WI38 (cell line): ENCODE results near the gene MACROD2.

Experiments used
- H3K4me3 ChIP-seq: 2 replicates; pipeline ENCODE4 v1.5.1; 2011; ENCODE audit warnings: low read depth, mild to moderate bottlenecking, control low read depth, low read length
- TF ChIP-seq, protein P1 (sequence below): IDR thresholded peaks from 2 replicates; pipeline ENCODE4 v1.5.1; 2012; ENCODE audit warnings: low read depth, mild to moderate bottlenecking, control low read depth, low read length

The MACROD2 gene

DNA sequence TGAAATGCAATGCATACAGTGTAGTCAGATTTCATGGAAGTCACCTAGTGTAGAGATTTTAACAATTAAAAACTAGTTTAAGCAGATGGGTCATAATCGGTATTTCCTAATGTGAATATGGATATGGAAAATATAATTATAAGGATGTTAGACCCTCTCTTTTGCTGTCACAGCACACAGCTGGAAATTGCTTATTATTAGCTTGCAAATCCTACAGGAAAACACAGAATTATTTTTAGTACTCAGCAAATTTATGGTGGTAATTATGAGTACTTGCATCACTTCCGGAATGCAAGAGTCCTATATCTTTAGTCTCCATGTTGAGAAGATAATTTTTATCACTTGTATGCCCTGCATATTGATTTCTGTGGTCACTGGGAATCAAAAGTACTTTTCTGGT, 1584.4 kb downstream of the MACROD2 start:
- no peak overlapping the region for H3K4me3 ChIP-seq
- TF ChIP-seq, protein P1, sequence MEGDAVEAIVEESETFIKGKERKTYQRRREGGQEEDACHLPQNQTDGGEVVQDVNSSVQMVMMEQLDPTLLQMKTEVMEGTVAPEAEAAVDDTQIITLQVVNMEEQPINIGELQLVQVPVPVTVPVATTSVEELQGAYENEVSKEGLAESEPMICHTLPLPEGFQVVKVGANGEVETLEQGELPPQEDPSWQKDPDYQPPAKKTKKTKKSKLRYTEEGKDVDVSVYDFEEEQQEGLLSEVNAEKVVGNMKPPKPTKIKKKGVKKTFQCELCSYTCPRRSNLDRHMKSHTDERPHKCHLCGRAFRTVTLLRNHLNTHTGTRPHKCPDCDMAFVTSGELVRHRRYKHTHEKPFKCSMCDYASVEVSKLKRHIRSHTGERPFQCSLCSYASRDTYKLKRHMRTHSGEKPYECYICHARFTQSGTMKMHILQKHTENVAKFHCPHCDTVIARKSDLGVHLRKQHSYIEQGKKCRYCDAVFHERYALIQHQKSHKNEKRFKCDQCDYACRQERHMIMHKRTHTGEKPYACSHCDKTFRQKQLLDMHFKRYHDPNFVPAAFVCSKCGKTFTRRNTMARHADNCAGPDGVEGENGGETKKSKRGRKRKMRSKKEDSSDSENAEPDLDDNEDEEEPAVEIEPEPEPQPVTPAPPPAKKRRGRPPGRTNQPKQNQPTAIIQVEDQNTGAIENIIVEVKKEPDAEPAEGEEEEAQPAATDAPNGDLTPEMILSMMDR, result no peak

GRCh38 chr20:15582146-15582760, 1586.9 kb downstream of the MACROD2 start:
- TF ChIP-seq, protein P1, result no peak

DNA sequence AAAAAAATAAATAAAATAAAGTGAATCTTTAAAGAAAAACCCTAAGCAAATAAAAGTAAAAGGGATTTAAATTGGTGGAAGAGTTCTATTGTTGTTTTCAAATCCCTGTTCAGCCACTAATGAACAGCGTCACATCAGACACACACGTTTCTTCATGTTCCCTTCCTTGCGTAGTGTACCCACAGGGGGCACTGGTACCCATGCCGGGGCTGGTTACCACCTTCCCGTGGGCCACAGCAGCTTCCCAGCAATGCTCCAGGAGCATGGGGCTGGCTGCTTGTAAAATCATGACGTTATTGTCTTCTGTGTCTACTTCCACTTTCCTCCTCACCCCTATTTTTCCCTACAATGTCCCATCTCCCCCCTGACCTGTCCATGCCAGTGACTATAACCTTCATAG, 1589.2 kb downstream of the MACROD2 start:
- no peak overlapping the region for H3K4me3 ChIP-seq
- TF ChIP-seq, protein P1, result no peak

More at GRCh38 chr20:15582146-15582760, 1586.9 kb downstream of the MACROD2 start:
- no peak overlapping the region for H3K4me3 ChIP-seq

DNA sequence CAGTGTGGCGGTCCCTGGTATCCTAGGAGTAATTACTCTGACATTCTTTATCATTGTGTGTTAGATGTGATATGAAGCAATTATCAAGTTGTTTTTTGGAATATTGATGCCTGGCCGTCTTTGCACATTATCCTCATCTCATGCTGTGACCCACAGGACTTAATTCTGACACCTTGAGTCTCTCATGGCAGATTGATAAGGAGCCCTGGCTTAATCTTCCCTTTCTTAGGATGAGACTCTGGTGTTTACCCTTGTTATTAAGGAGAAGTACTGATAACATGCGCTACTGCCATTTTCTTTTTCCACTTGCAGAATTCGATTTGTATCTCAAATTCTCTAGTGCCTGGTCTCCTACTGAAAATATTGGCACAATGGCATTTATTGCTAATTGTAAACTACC, 1597.8 kb downstream of the MACROD2 start:
- H3K4me3 ChIP-seq, result no peak overlapping the region
- TF ChIP-seq, protein P1, result no peak

DNA sequence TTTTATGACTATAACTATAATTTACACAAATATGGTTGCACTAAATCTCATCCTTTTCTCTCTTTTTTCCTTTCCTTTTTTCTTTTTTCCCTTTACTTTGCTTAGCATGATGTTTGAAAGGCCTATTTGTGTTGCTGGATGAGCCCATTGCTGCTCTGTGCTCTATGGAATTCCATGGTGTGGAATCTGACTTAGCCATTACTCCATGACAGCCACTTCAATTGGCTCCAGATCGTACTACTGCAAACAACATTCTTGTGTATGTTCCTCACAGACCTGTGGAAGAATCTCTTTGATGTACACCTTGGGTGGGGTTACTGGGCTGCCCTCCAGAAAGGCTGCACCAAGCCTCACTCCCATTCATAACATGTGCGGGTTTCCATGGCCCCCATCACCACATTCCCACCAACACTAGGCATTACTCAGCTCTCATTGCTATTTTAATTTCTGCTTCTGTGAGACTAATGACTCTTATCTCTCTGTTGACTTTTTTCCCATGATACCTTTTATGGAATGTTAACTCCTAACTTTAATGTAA, 1598.9 kb downstream of the MACROD2 start:
- TF ChIP-seq, protein P1, result no peak
- H3K4me3 ChIP-seq, result no peak overlapping the region

DNA sequence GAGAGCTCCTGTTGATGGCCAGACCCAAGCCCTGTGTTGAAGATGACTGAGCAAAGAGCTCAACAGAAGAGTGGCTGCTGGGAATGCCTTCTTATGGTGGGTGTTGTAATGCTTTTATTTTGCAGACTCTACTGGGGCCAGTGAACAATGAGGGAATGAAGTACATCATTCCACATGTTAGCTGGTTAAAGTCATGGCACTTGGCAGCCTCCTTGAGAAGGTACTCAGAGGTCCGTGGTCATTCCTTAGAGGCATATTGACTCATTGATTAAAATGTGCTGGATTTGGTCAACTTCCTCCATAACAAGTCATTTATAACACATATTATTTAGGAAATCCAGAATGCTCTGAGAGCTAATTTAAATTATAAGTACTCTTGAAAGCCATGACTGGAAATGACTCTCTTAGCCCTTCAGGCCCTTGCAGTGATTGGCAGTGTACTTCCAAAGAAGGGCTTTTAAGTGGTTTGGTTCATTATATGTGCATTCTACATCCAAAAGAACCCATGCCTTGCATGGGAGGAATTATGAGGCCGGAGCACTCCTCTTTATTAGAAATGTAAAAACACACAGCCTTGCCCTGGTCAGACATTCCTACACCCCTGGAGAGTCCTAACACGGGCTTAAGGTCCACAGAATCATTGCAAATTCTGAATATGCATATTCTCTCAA, 1601.0 kb downstream of the MACROD2 start:
- H3K4me3 ChIP-seq, result no peak overlapping the region
- TF ChIP-seq, protein P1, result no peak

GRCh38 chr20:15597306-15597705, 1602.0 kb downstream of the MACROD2 start:
- TF ChIP-seq, protein P1, result no peak

More at GRCh38 chr20:15597306-15597705, 1602.0 kb downstream of the MACROD2 start:
- no peak overlapping the region for H3K4me3 ChIP-seq
